HG03095 (cell line): ENCODE results near the gene NEK2.
A peak's percentile ranks its signal among the peaks of the same experiment; 100 is the strongest.
"Not testable (repeated sequence)": the region's sequence is repeated elsewhere in the genome, so short reads cannot be mapped to it uniquely, and the experiment has no call there.

Experiments
- ATAC-seq: cut with Tn5 transposase; IDR thresholded peaks from one replicate; pipeline ENCODE4 v1.9.1; 2021; ENCODE audit warnings: moderate library complexity; ENCODE audit not compliant: unreplicated experiment

Gene NEK2

DNA sequence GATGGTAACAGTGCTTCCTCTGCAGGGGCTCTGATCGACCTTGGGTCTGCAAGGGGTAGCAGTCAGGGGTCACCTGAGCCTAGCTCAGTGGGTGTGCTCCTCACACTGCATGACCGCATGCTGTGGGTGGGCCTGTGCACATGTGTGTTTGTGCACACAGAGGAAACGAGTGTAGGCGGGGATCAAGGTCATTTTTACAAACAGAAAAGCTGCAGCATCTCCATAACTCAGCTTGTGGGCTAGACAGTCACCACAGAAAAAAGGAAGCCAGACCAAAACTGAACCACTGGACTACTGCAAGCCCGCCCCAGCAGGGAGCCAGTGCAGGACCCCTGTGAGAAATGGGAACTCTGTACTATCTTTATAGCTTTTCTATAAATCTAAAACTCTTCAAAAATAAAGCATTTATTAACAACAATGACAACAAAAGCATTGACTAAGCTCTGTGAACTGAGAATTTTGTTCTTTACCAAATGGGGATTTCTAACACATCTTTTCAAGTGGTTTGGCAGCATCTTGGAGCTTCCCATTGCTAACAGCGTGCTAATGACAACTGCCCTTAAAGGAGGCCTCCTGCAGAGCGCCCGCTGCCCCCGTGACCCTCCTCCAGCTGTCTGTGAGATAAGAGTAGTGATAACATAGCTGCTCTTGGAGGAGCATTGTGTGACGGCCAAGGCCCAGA, 19.9 kb upstream of the NEK2 start:
- peak; percentile 45 for ATAC-seq

DNA sequence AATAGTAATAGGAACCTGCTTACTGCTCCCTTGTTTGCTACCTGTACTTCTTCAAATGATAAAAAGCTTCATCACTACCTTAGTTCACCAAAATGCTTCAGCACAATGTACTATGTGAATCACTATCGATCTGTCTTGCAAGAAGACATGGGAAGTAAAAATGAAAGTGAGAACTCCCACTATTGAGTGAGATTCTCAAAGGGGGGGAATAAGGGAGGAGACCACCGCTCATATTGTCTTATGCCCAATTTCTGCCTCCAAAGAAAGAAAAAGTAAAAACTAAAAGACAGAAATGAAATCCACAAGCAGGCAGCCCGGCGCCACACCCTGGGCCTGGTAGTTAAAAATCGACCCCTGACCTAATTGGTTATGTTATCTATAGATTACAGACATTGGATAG, 18.5 kb upstream of the NEK2 start:
- ATAC-seq, result not testable (repeated sequence)

DNA sequence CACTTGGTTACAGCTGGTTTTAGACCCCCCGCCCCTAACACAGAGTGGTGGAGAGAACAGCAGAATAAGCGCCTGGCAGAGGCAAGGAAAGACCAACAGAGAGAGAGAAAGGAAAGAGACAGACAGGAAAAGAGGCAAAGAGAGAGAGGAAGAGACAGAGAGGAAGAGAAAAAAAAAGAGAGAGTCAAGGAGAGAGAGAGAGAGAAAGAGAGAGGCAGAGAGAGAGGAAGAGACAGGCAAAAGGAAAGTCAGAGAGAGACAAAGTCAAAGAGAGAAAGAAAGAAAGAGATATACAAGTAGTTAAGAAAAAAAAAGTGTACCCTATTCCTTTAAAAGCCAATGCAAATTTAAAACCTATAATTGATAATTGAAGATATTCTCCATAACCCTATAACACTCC, 13.0 kb upstream of the NEK2 start:
- ATAC-seq, result no peak

DNA sequence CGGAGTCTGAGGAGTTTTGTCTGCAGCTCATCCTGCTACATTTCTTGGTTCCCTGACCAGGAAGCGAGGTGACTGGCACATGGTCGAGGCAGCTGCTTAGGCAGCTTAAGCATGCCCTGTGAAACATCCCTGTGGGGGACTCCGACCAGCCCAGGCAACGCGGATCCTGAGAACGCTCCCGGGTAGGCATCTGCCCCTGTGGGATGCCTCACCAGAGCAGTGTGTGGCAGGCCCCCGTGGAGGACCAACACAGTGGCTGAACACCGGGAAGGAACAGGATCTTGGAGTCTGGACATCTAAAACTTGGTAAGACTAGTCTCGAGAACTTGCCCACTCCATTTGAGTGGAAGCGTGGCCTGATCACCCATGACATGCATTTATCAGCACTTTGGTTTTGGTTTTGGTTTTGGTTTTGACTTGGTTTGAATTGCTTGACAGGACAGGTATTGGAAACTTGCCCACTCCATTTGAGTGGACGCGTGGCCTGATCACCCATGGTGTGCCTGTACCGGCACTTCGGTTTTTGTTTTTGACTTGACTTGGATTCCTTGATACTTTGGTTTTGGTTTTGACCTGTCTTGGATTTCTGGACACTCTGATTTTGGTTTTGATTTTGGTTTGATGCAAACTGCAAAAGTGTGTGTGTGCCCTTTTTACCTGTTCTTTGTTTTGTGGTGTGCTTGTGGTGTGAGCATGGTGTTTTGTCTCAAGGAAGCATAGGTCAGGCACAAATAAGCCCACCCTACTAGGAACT, 12.2 kb upstream of the NEK2 start:
- ATAC-seq, result no peak

- ATAC-seq, result no peak
Observed at GRCh38 chr1:211685823-211686222, 10.4 kb upstream of the NEK2 start.

DNA sequence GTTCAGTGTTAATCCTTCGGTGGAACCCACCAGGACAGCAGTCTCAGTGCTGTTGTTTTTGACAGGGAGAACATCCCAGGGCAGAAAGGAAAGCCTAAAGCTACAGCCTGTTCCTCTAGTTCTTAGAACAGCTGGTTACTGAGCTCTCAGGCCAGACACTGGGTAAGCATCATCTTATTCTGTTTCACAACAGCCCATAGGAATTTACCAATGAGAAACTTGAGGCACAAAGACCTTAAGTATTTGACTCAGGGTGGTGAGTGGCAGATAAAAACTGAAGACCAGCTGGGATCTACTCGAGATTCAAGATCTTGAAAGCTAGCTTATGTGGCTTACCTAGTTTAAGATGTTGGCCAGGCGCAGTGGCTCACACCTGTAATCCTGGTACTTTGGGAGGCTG, 9.4 kb upstream of the NEK2 start:
- no peak for ATAC-seq

GRCh38 chr1:211684331-211684730, 8.9 kb upstream of the NEK2 start:
- ATAC-seq, result no peak

DNA sequence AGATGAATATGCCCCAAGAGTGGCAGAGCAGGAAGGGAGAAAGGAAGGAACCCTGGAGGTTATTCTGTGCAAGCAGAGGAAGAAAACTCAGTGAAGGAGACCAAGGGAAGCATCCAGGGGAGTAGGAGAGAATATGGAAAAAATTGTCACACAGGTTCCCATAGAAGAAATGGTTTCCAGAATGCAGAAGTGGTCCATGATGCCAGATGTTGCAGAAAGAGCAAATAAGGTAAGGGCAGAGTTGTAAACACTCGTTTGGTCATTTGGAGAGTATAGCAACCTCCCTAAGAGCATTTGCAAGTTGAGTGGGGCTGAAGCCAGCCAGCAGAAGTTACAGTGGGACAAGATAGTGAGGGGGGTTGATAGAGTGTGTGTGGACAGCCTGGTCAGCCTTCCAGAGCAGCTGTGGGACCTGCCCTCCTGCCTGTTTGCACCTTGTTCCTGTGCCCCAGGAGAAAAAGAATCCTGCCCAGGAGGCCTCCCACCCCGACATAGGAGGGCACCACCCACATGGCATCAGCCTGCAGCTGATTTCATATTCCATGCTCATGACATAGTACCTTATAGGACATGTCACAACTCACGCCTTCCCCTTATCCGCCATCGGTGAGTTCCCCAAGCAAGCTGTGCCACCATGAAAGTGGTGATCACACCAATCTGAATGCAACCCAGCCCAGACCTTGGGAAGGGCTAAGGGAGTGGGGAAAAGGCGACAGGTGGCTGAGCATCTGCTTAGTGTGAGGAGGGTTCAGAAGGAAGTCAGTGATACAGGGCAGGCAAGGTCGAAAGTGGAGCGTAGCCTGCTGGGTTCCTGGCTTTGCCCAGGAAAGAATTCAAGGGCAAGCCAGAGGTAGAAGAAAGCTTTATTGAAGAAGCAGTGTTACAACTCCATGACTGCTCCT, 8.2 kb upstream of the NEK2 start:
- ATAC-seq, result no peak

GRCh38 chr1:211682186-211682585, 6.8 kb upstream of the NEK2 start:
- ATAC-seq, result not testable (repeated sequence)

GRCh38 chr1:211680752-211681327, 5.4 kb upstream of the NEK2 start:
- peak; percentile 75 for ATAC-seq

DNA sequence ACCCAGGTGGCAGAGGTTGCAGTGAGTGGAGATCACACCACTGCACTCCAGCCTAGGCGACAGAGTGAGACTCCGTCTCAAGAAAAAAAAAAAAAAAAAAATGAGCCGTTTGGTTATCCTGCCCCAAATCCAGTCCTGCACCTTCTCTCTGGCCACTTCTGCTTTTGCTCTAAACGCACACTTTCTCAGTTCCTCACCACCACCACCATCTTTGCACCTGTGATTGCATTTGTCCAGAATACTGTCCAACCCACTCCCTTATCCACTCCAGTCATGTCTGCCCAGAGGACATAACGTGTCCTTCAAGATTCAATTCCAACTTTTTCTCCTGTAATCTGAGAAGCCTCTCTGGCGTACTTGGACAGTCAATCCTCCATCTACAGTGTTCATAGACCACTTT, 2.2 kb upstream of the NEK2 start:
- ATAC-seq, result no peak

GRCh38 chr1:211676761-211677160, 1.3 kb upstream of the NEK2 start:
- no peak for ATAC-seq

GRCh38 chr1:211676106-211676583, 724 bp upstream of the NEK2 start:
- no peak for ATAC-seq

DNA sequence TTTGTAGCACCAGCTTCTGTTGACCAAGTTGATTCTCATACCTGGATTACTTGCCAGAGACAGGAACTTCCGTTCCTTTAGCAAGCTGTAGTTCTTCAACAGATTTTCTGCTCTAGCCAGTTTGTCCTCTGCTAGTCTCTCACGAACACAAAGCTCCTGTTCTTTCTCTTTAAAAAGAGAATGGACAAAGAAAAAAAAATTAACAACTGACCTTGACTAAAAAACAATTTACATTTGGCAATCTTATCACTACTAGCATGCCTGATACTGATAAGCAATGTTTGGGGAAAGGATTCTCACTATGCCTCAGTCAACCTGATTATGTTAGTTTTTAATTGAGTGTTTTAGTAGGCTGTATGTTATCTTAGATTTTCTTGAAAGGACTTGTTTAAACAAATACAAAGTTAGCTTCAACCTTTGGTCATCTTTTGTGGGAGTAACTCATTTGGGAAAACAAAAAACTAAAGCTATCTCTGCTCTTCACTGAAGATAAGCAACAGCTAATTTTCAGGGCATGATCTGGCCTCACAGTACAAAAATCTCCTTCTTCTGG, 8.3 kb downstream of the NEK2 start:
- no peak for ATAC-seq

DNA sequence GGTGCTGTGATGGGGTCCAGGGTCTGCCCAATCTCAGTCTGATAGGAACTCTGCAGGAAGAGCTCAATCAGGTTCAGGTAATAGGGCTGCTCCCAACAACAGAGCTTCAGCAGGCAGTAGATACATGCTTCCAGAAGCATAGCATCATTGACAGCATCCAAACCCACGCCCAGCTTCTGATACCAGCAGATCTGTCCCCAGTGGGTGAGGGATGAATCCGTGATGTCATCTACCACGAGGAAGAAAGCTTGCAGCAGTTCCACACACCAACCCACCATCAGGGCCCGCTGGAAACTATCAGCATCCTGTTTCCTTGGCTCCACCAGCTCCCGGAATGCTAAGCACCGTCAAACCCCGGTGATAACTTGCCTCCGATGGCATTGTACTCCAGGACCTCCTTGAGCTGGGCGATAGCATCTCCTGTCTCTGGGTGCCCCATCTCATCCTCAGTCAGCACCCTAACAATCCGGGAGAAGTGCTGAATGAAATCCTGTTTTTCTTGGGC, 14.7 kb downstream of the NEK2 start:
- ATAC-seq, result no peak

- ATAC-seq, result no peak
Observed at GRCh38 chr1:211656728-211657127, 18.7 kb downstream of the NEK2 start.

DNA sequence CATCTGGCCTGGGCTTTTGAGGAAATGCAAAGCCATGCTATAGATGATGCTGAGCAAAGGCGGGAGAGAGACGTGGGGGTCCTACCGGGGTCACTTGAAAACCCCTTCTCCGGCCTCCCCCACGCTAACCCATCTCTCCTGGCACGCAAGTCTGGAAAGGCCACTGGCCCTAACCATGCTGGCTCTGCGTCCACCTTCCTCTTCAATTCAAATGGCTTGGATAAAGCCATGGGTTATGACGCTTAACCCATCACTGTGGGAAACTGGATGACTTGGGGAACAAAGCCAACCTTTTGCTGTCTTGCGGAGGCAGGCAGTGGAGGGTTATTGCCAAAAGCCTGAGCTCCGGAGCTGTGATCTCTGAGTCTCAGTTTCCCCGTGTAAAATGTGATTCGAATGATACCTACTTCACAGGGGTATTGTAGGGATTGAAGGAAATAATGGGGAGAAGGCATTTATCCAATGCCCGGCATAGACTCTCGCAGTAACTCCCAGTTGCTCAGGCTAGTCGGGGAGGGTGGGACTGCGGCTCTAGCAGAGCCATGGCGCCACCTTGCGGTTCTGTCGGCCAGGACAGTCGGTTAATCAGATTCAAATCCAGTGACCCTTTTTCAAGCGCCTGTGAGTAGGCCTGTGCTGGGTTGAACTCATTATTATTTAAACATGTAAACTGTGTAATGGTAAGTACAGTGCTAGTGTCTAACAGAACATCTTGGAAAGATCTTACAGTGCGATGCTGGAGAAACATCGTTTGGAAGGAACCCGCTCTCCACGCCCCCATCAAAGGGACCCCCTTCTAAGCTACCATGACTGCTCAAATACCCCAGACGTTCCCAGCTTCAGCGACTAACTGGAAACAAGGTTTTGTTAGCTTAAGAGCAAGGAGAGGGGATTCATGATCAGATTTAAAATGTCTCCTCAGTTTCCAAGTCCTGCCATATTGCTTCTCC, 20.3 kb downstream of the NEK2 start:
- peak; percentile 90 for ATAC-seq

DNA sequence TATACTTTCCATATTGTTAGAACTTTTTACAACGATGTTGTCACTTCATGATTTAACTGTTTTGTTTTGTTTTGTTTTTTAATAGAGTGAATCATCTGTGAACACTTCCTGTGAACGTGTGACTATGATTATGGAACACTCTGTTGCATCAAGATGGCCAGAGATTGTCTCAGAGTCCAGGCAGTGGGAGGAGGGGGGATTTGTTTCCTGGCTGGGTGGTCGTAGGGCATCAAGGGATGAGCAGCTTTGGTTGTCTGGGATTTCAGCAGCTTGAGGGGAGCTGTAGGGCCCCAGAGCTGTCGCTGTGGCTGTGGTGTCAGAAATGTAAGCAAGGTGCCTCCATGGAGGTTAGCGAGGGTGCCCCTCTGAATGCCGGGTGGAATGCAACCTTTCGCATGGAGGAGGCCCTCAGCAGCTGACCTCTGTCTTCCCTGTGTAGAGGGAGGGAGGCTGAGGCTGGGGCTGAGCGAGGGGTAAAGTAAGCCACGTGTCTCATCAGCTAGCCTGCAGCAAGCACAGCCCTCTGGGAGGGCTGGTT, 21.4 kb downstream of the NEK2 start:
- no peak for ATAC-seq

DNA sequence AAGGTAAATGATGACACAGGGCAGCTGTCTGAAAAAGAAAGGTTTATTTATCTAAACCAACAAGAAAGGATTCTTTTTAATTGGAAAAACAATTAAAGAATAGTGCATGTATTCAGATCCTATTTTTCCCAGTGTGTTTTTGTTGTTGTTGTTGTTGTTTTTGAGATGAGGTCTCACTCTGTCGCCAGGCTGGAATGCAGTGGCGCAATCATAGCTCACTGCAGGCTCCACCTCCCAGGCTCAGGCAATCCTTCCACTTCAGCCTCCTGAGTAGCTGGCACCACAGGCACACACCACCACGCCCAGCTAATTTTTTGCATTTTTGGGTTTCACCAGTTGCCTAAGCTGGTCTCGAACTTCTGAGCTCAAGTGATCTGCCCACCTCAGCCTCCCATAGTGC, 22.1 kb downstream of the NEK2 start:
- ATAC-seq, result no peak
